Panc1 (cell line): Measurements from ENCODE around the gene TMEM266. TPM values are rescaled to one million over a fixed set of nuclear protein-coding genes. Genes with fewer than 3 reads are reported as not detected.

Source experiments
- ATAC-seq: fragments of 200-7000 bp; cut with Tn5 transposase; 2 replicates; pipeline ENCODE4 v1.9.1; 2020; ENCODE audit warnings: mild to moderate bottlenecking, moderate library complexity
- BruUV-seq: library from RNA; stranded (reverse); fragments of 400-500 nt; replicated peaks from 2 replicates; lab custom pipeline; 2021; lab: Mats Ljungman, UMichigan
- CTCF ChIA-PET: fragments of 300-600 bp; sonication (Branson Sonifier 250); formaldehyde crosslinking; loops from one replicate; lab custom pipeline; 2022; ENCODE audit warnings: antibody characterized with exemption; lab: Charles Lee
- POLR2A ChIA-PET: fragments of 300-600 bp; sonication (Branson Sonifier 250); formaldehyde crosslinking; loops from one replicate; lab custom pipeline; 2022; ENCODE audit warnings: antibody characterized with exemption; lab: Charles Lee
- DNase-seq: peaks from one replicate; pipeline ENCODE4 v3.0.0-alpha.2; 2010; ENCODE audit warnings: low read depth, low spot score
- H3K27ac ChIP-seq: 2 replicates; pipeline ENCODE4 v1.5.1; 2011; ENCODE audit warnings: mild to moderate bottlenecking, low read length, inconsistent platforms
- H3K27me3 ChIP-seq: fragments of 200-500 bp; sonication (Bioruptor generic); 2 replicates; pipeline ENCODE4 v1.6.0; 2014; ENCODE audit warnings: low read length, inconsistent platforms; ENCODE audit not compliant: control insufficient read depth, insufficient read depth
- H3K36me3 ChIP-seq: fragments of 200-500 bp; sonication (Bioruptor generic); 2 replicates; pipeline ENCODE4 v1.5.1; 2014; ENCODE audit warnings: inconsistent platforms, mild to moderate bottlenecking, low read length, moderate library complexity; ENCODE audit not compliant: control insufficient read depth, insufficient read depth
- H3K4me1 ChIP-seq: 2 replicates; pipeline ENCODE4 v1.5.1; 2011; ENCODE audit warnings: inconsistent platforms, mild to moderate bottlenecking, low read length, moderate library complexity; ENCODE audit not compliant: control insufficient read depth, insufficient read depth
- H3K4me3 ChIP-seq, 2 experiments: 2 replicates each; pipeline ENCODE4 v1.5.1; 2011 to 2012; ENCODE audit warnings: low read depth in 2 of 2, low read length in 2 of 2, mild to moderate bottlenecking in 2 of 2, inconsistent platforms in 1 of 2, moderate library complexity in 1 of 2
- H3K9me3 ChIP-seq: fragments of 200-500 bp; sonication (Bioruptor generic); 2 replicates; pipeline ENCODE4 v1.5.1; 2014; ENCODE audit warnings: low read depth, mild to moderate bottlenecking, inconsistent platforms, low read length, moderate library complexity; ENCODE audit not compliant: control insufficient read depth, insufficient read depth
- CTCF ChIP-seq: fragments of 450-650 bp; IDR thresholded peaks from 2 replicates; pipeline ENCODE4 v1.5.1; 2017; ENCODE audit warnings: mild to moderate bottlenecking
- POLR2AphosphoS5 ChIP-seq: IDR thresholded peaks from 2 replicates; pipeline ENCODE4 v1.6.1; 2012; ENCODE audit warnings: mild to moderate bottlenecking, low read depth, low read length, moderate library complexity
- REST ChIP-seq, 2 experiments: IDR thresholded peaks; 2 replicates each; pipeline ENCODE4 v1.6.1; 2011 to 2012; ENCODE audit warnings: low read depth in 2 of 2, control low read depth in 1 of 2, low read length in 1 of 2, mild to moderate bottlenecking in 1 of 2, moderate library complexity in 1 of 2; ENCODE audit not compliant: insufficient read depth in 1 of 2
- SIN3A ChIP-seq: IDR thresholded peaks from 2 replicates; pipeline ENCODE4 v1.6.1; 2012; ENCODE audit warnings: low read depth, mild to moderate bottlenecking, low read length, moderate library complexity, borderline replicate concordance; ENCODE audit not compliant: insufficient read depth
- TCF7L2 ChIP-seq: IDR thresholded peaks from 2 replicates; pipeline ENCODE4 v1.6.1; 2011; ENCODE audit warnings: mild to moderate bottlenecking, low read depth, low read length, inconsistent platforms
- in situ Hi-C: cut with HindIII; loops from 2 replicates; pipeline ENCODE4 v1.10.0; 2016; ENCODE audit warnings: low sequenced_read_pairs, low pct_unique_long_range_greater_than_20kb
- intact Hi-C: fragments of 100-400 bp; cut with micrococcal nuclease; formaldehyde crosslinking; loops from one replicate; pipeline ENCODE4 v1.10.0; 2022; ENCODE audit not compliant: unreplicated experiment
- total RNA-seq: library from RNA; stranded (reverse); gene quantifications from one replicate; pipeline ENCODE4 v1.2.1, GENCODE V29; 2021; ENCODE audit not compliant: unreplicated experiment

The TMEM266 gene
- total RNA-seq, 1 experiment from 2014 or later, result 0.21 TPM

GRCh38 chr15:76064375-76064774, 4.6 kb downstream of the TMEM266 start:
- Histone ChIP-seq H3K27me3 (peaks cover 39% of the 10 kb centered on the region), H3K4me1 (peaks cover 4% of the 10 kb centered on the region; the same call in 1 of the 2 replicates), H3K4me3 (no peak overlapping the region), H3K9me3 (no peaks in the 10 kb centered on the region), H3K36me3 (no peaks in the 10 kb centered on the region), H3K27ac (no peak overlapping the region)
- ATAC-seq (no peak), DNase-seq (no peak)
- in situ Hi-C loops (no loop called here), intact Hi-C loops (loop anchor here (10.0 kb wide), 1 partner anchor 230 kb away; no protein-coding TSS in a partner anchor)
- CTCF ChIA-PET, result no interaction called here
- no TSS peak for BruUV-seq
- TF ChIP-seq REST (IDR thresholded peaks at IDR 0.05; ENCODE audit: insufficient read depth in 1 of 2, low read depth in 2 of 2, low read length in 1 of 2) (no peak), SIN3A (no peak), TCF7L2 (no peak)
- POLR2A ChIA-PET, result no interaction called here

- no peak for TF ChIP-seq CTCF
- TF ChIP-seq REST (IDR thresholded peaks at IDR 0.05; ENCODE audit: insufficient read depth in 1 of 2, low read depth in 2 of 2, low read length in 1 of 2), result no peak
- TF ChIP-seq SIN3A, result no peak
- TF ChIP-seq POLR2AphosphoS5, result no peak
- no peak for TF ChIP-seq TCF7L2
- no TSS peak for BruUV-seq
- in situ Hi-C loops, result no loop called here
- ChIA-PET POLR2A (no interaction called here), CTCF (no interaction called here)
- ATAC-seq, result no peak
- no peaks in the 10 kb centered on the region for H3K36me3 ChIP-seq
- intact Hi-C loops, result loop anchor here (10.0 kb wide), 1 partner anchor 230 kb away; no protein-coding TSS in a partner anchor
- H3K27ac ChIP-seq, result no peak overlapping the region
- no peak for DNase-seq
- H3K4me1 ChIP-seq, result peaks cover 2% of the 10 kb centered on the region; the same call in 1 of the 2 replicates
- H3K4me3 ChIP-seq, result no peak overlapping the region
- no peaks in the 10 kb centered on the region for H3K9me3 ChIP-seq
- peaks cover 41% of the 10 kb centered on the region for H3K27me3 ChIP-seq
Observed at GRCh38 chr15:76065245-76065644, 5.5 kb downstream of the TMEM266 start.
